Upper lobe of left lung (tissue), 4 donors: Measurements from ENCODE around the gene MYO1E.

Experiments
- POLR2A ChIP-seq, 4 donors: fragments of 450-650 bp; IDR thresholded peaks; one replicate each; pipeline ENCODE4 v1.5.1; 2016 to 2017; ENCODE audit warnings: antibody characterized with exemption in 4 of 4, mild to moderate bottlenecking in 2 of 4
- POLR2AphosphoS5 ChIP-seq, 2 donors: sonication (generic); formaldehyde crosslinking; IDR thresholded peaks; one replicate each; pipeline ENCODE4 v1.5.1; 2017; ENCODE audit warnings: antibody characterized with exemption in 2 of 2
- TF ChIP-seq, protein P1 (sequence below), 6 experiments: fragments of 450-650 bp in 4 of 6; fragments of 200-600 bp in 2 of 6; sonication (generic) in 2 of 6; IDR thresholded peaks; one replicate each; pipeline ENCODE4 v1.5.1; 2016 to 2019; ENCODE audit warnings: antibody characterized with exemption in 6 of 6

DNA sequence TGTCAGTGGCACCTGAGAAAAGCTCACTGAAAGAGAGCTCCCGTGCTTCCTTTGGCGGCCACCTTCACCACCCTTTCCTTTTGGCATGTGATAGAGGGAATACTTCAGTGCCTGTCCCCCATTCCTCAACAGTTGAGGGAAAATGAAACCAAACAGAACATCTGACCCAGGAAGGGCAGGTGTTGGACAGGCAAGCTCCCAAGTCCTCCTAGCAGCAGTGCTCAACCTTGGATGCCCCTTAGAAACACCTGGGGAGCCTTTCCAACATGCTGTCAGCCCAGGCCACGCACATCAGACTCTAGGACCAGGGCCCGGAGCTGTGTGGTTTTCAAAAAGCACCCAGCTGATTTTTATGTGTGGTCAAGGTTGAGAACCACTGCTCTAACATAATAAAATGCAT, 143.7 kb downstream of the MYO1E start:
- TF ChIP-seq, protein P1, sequence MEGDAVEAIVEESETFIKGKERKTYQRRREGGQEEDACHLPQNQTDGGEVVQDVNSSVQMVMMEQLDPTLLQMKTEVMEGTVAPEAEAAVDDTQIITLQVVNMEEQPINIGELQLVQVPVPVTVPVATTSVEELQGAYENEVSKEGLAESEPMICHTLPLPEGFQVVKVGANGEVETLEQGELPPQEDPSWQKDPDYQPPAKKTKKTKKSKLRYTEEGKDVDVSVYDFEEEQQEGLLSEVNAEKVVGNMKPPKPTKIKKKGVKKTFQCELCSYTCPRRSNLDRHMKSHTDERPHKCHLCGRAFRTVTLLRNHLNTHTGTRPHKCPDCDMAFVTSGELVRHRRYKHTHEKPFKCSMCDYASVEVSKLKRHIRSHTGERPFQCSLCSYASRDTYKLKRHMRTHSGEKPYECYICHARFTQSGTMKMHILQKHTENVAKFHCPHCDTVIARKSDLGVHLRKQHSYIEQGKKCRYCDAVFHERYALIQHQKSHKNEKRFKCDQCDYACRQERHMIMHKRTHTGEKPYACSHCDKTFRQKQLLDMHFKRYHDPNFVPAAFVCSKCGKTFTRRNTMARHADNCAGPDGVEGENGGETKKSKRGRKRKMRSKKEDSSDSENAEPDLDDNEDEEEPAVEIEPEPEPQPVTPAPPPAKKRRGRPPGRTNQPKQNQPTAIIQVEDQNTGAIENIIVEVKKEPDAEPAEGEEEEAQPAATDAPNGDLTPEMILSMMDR (IDR thresholded peaks at IDR 0.05) = no peak
- TF ChIP-seq POLR2A (IDR thresholded peaks at IDR 0.05) = no peak
- no peak for TF ChIP-seq POLR2AphosphoS5 (IDR thresholded peaks at IDR 0.05)
